Endothelial cell of umbilical vein (primary cell): ENCODE results near the gene RAB8B. TPM values are rescaled to one million over a fixed set of nuclear protein-coding genes. Genes with fewer than 3 reads are reported as not detected.

Experiments
- BruUV-seq: library from RNA; stranded (reverse); fragments of 400-500 nt; replicated peaks from 2 replicates; lab custom pipeline; 2021; lab: Mats Ljungman, UMichigan
- CTCF ChIA-PET: fragments of 300-600, 350-600 bp; sonication (Branson Sonifier 250); formaldehyde crosslinking; loops from one replicate; lab custom pipeline; 2021; ENCODE audit warnings: antibody characterized with exemption, inconsistent platforms; lab: Charles Lee
- POLR2A ChIA-PET: fragments of 300-600, 350-600 bp; sonication (Branson Sonifier 250); formaldehyde crosslinking; loops from one replicate; lab custom pipeline; 2021; ENCODE audit warnings: antibody characterized with exemption, inconsistent platforms; lab: Charles Lee
- DNase-seq: peaks from one replicate; pipeline ENCODE4 v3.0.0-alpha.2; 2011; ENCODE audit warnings: low read depth, low spot score
- FAIRE-seq: peaks from 2 replicates; lab custom pipeline; 2011; peaks lifted over from hg19 to GRCh38; lab: Jason Lieb, UNC
- H2AFZ ChIP-seq: 2 replicates; pipeline ENCODE4 v1.6.0; 2012; ENCODE audit warnings: low read depth, low read length, control low read depth, inconsistent platforms
- H3K27ac ChIP-seq: 2 replicates; pipeline ENCODE4 v1.5.1; 2011; ENCODE audit warnings: low read depth, mild to moderate bottlenecking, control low read depth, low read length, moderate library complexity; ENCODE audit not compliant: insufficient read depth
- H3K27me3 ChIP-seq, 2 experiments: 2 replicates each; pipeline versions ENCODE4 v1.6.0 to v1.6.1; 2011; ENCODE audit warnings: low read length in 2 of 2, mixed read lengths in 1 of 2; ENCODE audit not compliant: control insufficient read depth in 2 of 2, insufficient read depth in 2 of 2
- H3K36me3 ChIP-seq, 2 experiments: 2 replicates in 1 of 2; 3 replicates in 1 of 2; pipeline ENCODE4 v1.5.1; 2011; ENCODE audit warnings: low read length in 2 of 2, mild to moderate bottlenecking in 1 of 2, moderate library complexity in 1 of 2; ENCODE audit not compliant: control insufficient read depth in 2 of 2, insufficient read depth in 2 of 2; ENCODE audit errors: extremely low read depth in 1 of 2
- H3K4me1 ChIP-seq: 3 replicates; pipeline ENCODE4 v1.5.1; 2011; ENCODE audit warnings: mild to moderate bottlenecking, low read length; ENCODE audit not compliant: control insufficient read depth, insufficient read depth; ENCODE audit errors: extremely low read depth
- H3K4me2 ChIP-seq: 2 replicates; pipeline ENCODE4 v1.6.1; 2011; ENCODE audit warnings: low read length, control low read depth, mixed read lengths; ENCODE audit not compliant: insufficient read depth
- H3K4me3 ChIP-seq, 3 experiments: fragments of 200-600 bp in 1 of 3; sonication (generic), shearing (Covaris generic) in 1 of 3; replicated peaks in 1 of 3; 2 replicates each; pipeline ENCODE4 v1.5.1; 2011 to 2016; ENCODE audit warnings: control low read depth in 3 of 3, low read length in 3 of 3, mild to moderate bottlenecking in 2 of 3, inconsistent platforms in 1 of 3, low read depth in 1 of 3, moderate library complexity in 1 of 3; ENCODE audit not compliant: insufficient read depth in 1 of 3
- H3K79me2 ChIP-seq: 2 replicates; pipeline ENCODE4 v1.6.0; 2012; ENCODE audit warnings: low read length, inconsistent platforms; ENCODE audit not compliant: control insufficient read depth, insufficient read depth
- H3K9ac ChIP-seq: replicated peaks from 2 replicates; pipeline ENCODE3; 2011; ENCODE audit warnings: low read length, control low read depth; ENCODE audit not compliant: insufficient read depth; ENCODE audit errors: extremely low read depth
- H3K9me1 ChIP-seq: replicated peaks from 3 replicates; pipeline ENCODE4 v1.6.0; 2011; ENCODE audit warnings: mild to moderate bottlenecking, low read length; ENCODE audit not compliant: control insufficient read depth, insufficient read depth; ENCODE audit errors: extremely low read depth
- H3K9me3 ChIP-seq: replicated peaks from 2 replicates; pipeline ENCODE4 v1.5.1; 2012; ENCODE audit warnings: low read length, inconsistent platforms; ENCODE audit not compliant: control insufficient read depth, insufficient read depth
- H4K20me1 ChIP-seq: replicated peaks from 2 replicates; pipeline ENCODE3; 2011; ENCODE audit warnings: mild to moderate bottlenecking, low read length; ENCODE audit not compliant: control insufficient read depth, insufficient read depth; ENCODE audit errors: extremely low read depth
- CTCF ChIP-seq, 2 donors: IDR thresholded peaks; 1 replicate in 1 of 2; 2 replicates in 1 of 2; pipeline ENCODE4 v1.5.1; 2011; ENCODE audit warnings: low read length in 2 of 2, mild to moderate bottlenecking in 2 of 2, moderate library complexity in 2 of 2, control low read depth in 1 of 2, inconsistent platforms in 1 of 2, low read depth in 1 of 2; ENCODE audit not compliant: insufficient read depth in 1 of 2; ENCODE audit errors: extremely low read depth in 1 of 2
- EZH2 ChIP-seq: IDR thresholded peaks from 2 replicates; pipeline ENCODE4 v1.6.1; 2012; ENCODE audit warnings: borderline replicate concordance, low read depth, mild to moderate bottlenecking, moderate library complexity, low read length, inconsistent platforms; ENCODE audit not compliant: severe bottlenecking
- FOS ChIP-seq: IDR thresholded peaks from 2 replicates; pipeline ENCODE4 v1.6.1; 2011; ENCODE audit warnings: mild to moderate bottlenecking, low read length, moderate library complexity, borderline replicate concordance; ENCODE audit not compliant: insufficient read depth
- GATA2 ChIP-seq: IDR thresholded peaks from 2 replicates; pipeline ENCODE4 v1.7.0; 2011; ENCODE audit warnings: low read depth, mild to moderate bottlenecking, moderate library complexity, mixed read lengths, low read length; ENCODE audit not compliant: insufficient read length, insufficient read depth
- JUN ChIP-seq: IDR thresholded peaks from 2 replicates; pipeline ENCODE4 v1.6.1; 2011; ENCODE audit warnings: borderline replicate concordance, low read depth; ENCODE audit not compliant: insufficient read length, insufficient read depth
- MAX ChIP-seq: IDR thresholded peaks from 2 replicates; pipeline ENCODE4 v1.6.1; 2011; ENCODE audit not compliant: insufficient read depth, insufficient read length
- MYC ChIP-seq: IDR thresholded peaks from one replicate; pipeline ENCODE4 v1.6.1; 2011; ENCODE audit warnings: mild to moderate bottlenecking, low read depth, low read length
- POLR2A ChIP-seq: IDR thresholded peaks from 2 replicates; pipeline ENCODE4 v1.6.1; 2012; ENCODE audit warnings: low read depth, mild to moderate bottlenecking, control low read depth, low read length
- POLR2AphosphoS5 ChIP-seq: IDR thresholded peaks from 2 replicates; pipeline ENCODE4 v1.6.1; 2012; ENCODE audit warnings: low read depth, mild to moderate bottlenecking, control low read depth, low read length, moderate library complexity; ENCODE audit not compliant: insufficient read depth
- dilution Hi-C: fragments of 300-500 bp; cut with MboI; formaldehyde crosslinking; loops from one replicate; pipeline ENCODE4 v1.15.0; 2019; ENCODE audit warnings: low sequenced_read_pairs; ENCODE audit not compliant: extremely low pct_ligation_motif_present
- intact Hi-C: fragments of 100-400 bp; cut with micrococcal nuclease; formaldehyde crosslinking; loops from one replicate; pipeline ENCODE4 v1.10.0; 2022
- polyA plus RNA-seq, 4 experiments: library from polyadenylated mRNA; depleted of rRNA in 3 of 4; stranded (reverse) in 3 of 4; unstranded in 1 of 4; fragments of >200 nt; gene quantifications; 2 replicates each; pipeline versions ENCODE4 v1.2.1 to v1.2.3, GENCODE V29; 2011 to 2012; ENCODE audit warnings: missing spikeins in 1 of 4
- total RNA-seq: library from RNA; stranded (reverse); gene quantifications from 2 replicates; pipeline ENCODE4 v1.2.3, GENCODE V29; 2021

Gene RAB8B
- total and polyA plus RNA-seq, 2 donors (not counting 3 experiments of a cell fraction or from before 2014, with no cell fraction given): 10.4 to 52.5 TPM

- POLR2A ChIA-PET: no interaction called here
- dilution Hi-C loops (no loop called here), intact Hi-C loops (no loop called here)
- no peaks in the 10 kb centered on the region for H3K27me3 ChIP-seq
- FAIRE-seq (no peak), DNase-seq (no peak)
- H3K27ac ChIP-seq: no peak overlapping the region
- no TSS peak for BruUV-seq
- TF ChIP-seq MAX (no peak), FOS (no peak), JUN (no peak), POLR2A (no peak)
- no peaks in the 10 kb centered on the region for H3K9me1 ChIP-seq
- H2AFZ ChIP-seq: no peak overlapping the region
- CTCF ChIA-PET: no interaction called here
- no peaks in the 10 kb centered on the region for H3K36me3 ChIP-seq
- H3K4me2 ChIP-seq: no peak overlapping the region
- no peak overlapping the region for H3K9ac ChIP-seq
- H3K4me1 ChIP-seq: peaks cover 17% of the 10 kb centered on the region
- H3K79me2 ChIP-seq: peaks cover 86% of the 10 kb centered on the region
- no peaks in the 10 kb centered on the region for H3K9me3 ChIP-seq
- H4K20me1 ChIP-seq: no peaks in the 10 kb centered on the region
- no peak overlapping the region for H3K4me3 ChIP-seq
Measured at GRCh38 chr15:63198371-63199250, 9.2 kb downstream of the RAB8B start.

GRCh38 chr15:63200464-63201249 is 11.3 kb downstream of the RAB8B start:
- H3K4me3 ChIP-seq: no peak overlapping the region
- H3K4me1 ChIP-seq: peaks cover 7% of the 10 kb centered on the region
- H3K9me3 ChIP-seq: no peaks in the 10 kb centered on the region
- no peaks in the 10 kb centered on the region for H3K27me3 ChIP-seq
- no peaks in the 10 kb centered on the region for H4K20me1 ChIP-seq
- no peaks in the 10 kb centered on the region for H3K9me1 ChIP-seq
- CTCF ChIA-PET: no interaction called here
- FAIRE-seq: no peak
- no peak for TF ChIP-seq MYC
- no peak for TF ChIP-seq GATA2
- TF ChIP-seq MAX: no peak
- TF ChIP-seq EZH2: no peak
- TF ChIP-seq FOS: no peak
- TF ChIP-seq CTCF (IDR thresholded peaks at IDR 0.05; ENCODE audit: extremely low read depth in 1 of 2, insufficient read depth in 1 of 2, low read depth in 1 of 2, low read length in 2 of 2): no peak
- no peak for TF ChIP-seq JUN
- TF ChIP-seq POLR2AphosphoS5: no peak
- TF ChIP-seq POLR2A: no peak
- intact Hi-C loops (no loop called here), dilution Hi-C loops (no loop called here)
- no peaks in the 10 kb centered on the region for H3K36me3 ChIP-seq
- POLR2A ChIA-PET: interaction anchor here (0.9 kb wide), 1 partner anchor 11 kb away, joined by 10 read pairs; the partner anchor contains the start of gene RAB8B
- peaks cover 84% of the 10 kb centered on the region for H3K79me2 ChIP-seq
- H3K27ac ChIP-seq: no peak overlapping the region
- H2AFZ ChIP-seq: no peak overlapping the region
- no peak overlapping the region for H3K9ac ChIP-seq
- H3K4me2 ChIP-seq: no peak overlapping the region
- DNase-seq: no peak
- BruUV-seq: no TSS peak
